ENCODE results near the gene ARHGAP18. TPM values are rescaled to one million over a fixed set of nuclear protein-coding genes. Genes with fewer than 3 reads are reported as not detected.

ARHGAP18 gene
- total and polyA plus RNA-seq, 2 of the 13 experiments (the other 11 are each of a cell fraction or from before 2014, with no cell fraction given) = 58.2 to 115 TPM

- no peak for TF ChIP-seq ZNF646 (CRISPR knock-in tag; IDR thresholded peaks at IDR 0.05)
- TF ChIP-seq ZNF816 (CRISPR knock-in tag; IDR thresholded peaks at IDR 0.05; ENCODE audit: borderline replicate concordance) = no peak
- no peak for TF ChIP-seq ZNF644 (CRISPR knock-in tag; IDR thresholded peaks at IDR 0.05; ENCODE audit: low read depth)
- TF ChIP-seq ZNF773 (CRISPR knock-in tag; IDR thresholded peaks at IDR 0.05; ENCODE audit: borderline replicate concordance) = no peak
- TF ChIP-seq ZNF460 (CRISPR knock-in tag; IDR thresholded peaks at IDR 0.05; ENCODE audit: borderline replicate concordance) = no peak
- TF ChIP-seq IRF1 (CRISPR knock-in tag; IDR thresholded peaks at IDR 0.05; ENCODE audit: low read depth) = no peak
- 0 out of 3 replicates have a peak, but pooled peaks have one; percentile 28 for TF ChIP-seq MXI1 (IDR thresholded peaks at IDR 0.05; ENCODE audit: borderline replicate concordance, low read depth, low read length)
- TF ChIP-seq ZC3H13 (CRISPR knock-in tag; IDR thresholded peaks at IDR 0.05) = no peak
- TF ChIP-seq SP5 (CRISPR knock-in tag; IDR thresholded peaks at IDR 0.05; ENCODE audit: borderline replicate concordance, low read depth) = peak; percentile 98
- no peak for TF ChIP-seq SRSF1 (optimal IDR thresholded peaks at IDR 0.05; ENCODE audit: low read depth, low read length)
- no peak for TF ChIP-seq ZNF563 (CRISPR knock-in tag; IDR thresholded peaks at IDR 0.05)
- TF ChIP-seq ZNF33A (CRISPR knock-in tag; IDR thresholded peaks at IDR 0.05; ENCODE audit: borderline replicate concordance) = no peak
- TF ChIP-seq KLF11 (CRISPR knock-in tag; IDR thresholded peaks at IDR 0.05) = no peak; the same call in 1 of the 2 replicates
- peak; percentile 32; the same call in 1 of the 2 replicates for TF ChIP-seq KMT2B (CRISPR knock-in tag; IDR thresholded peaks at IDR 0.05)
- TF ChIP-seq ZNF230 (CRISPR knock-in tag; IDR thresholded peaks at IDR 0.05) = no peak
- TF ChIP-seq HES4 (CRISPR knock-in tag; IDR thresholded peaks at IDR 0.05; ENCODE audit: borderline replicate concordance) = no peak
- TF ChIP-seq, protein P1, sequence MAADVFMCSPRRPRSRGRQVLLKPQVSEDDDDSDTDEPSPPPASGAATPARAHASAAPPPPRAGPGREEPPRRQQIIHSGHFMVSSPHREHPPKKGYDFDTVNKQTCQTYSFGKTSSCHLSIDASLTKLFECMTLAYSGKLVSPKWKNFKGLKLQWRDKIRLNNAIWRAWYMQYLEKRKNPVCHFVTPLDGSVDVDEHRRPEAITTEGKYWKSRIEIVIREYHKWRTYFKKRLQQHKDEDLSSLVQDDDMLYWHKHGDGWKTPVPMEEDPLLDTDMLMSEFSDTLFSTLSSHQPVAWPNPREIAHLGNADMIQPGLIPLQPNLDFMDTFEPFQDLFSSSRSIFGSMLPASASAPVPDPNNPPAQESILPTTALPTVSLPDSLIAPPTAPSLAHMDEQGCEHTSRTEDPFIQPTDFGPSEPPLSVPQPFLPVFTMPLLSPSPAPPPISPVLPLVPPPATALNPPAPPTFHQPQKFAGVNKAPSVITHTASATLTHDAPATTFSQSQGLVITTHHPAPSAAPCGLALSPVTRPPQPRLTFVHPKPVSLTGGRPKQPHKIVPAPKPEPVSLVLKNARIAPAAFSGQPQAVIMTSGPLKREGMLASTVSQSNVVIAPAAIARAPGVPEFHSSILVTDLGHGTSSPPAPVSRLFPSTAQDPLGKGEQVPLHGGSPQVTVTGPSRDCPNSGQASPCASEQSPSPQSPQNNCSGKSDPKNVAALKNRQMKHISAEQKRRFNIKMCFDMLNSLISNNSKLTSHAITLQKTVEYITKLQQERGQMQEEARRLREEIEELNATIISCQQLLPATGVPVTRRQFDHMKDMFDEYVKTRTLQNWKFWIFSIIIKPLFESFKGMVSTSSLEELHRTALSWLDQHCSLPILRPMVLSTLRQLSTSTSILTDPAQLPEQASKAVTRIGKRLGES (CRISPR knock-in tag; IDR thresholded peaks at IDR 0.05; ENCODE audit: borderline replicate concordance) = no peak
- no peak for TF ChIP-seq ZNF850 (CRISPR knock-in tag; conservative IDR thresholded peaks at IDR 0.05)
- no peak for TF ChIP-seq ZMAT3 (CRISPR knock-in tag; conservative IDR thresholded peaks at IDR 0.05)
- no peak for TF ChIP-seq FOXA1 (IDR thresholded peaks at IDR 0.05)
- peak; percentile 82 for TF ChIP-seq FOXA1 (CRISPR knock-in tag; IDR thresholded peaks at IDR 0.05)
- no peak for TF ChIP-seq ELF1 (CRISPR knock-in tag; IDR thresholded peaks at IDR 0.05)
These were observed 14.5 kb downstream of the ARHGAP18 start (continued) for GRCh38 chr6:129695373-129696027.
